ENCODE measurements around the gene TEX2.
"Not testable (repeated sequence)": the region's sequence is repeated elsewhere in the genome, so short reads cannot be mapped to it uniquely, and the experiment has no call there.

Gene TEX2

GRCh38 chr17:64240741-64241347, 22.2 kb downstream of the TEX2 start:
- no peaks in the 10 kb centered on the region for H3K9me3 Mint-ChIP-seq

GRCh38 chr17:64240261-64240740, 22.8 kb downstream of the TEX2 start:
- H3K36me3 Mint-ChIP-seq (ENCODE audit: low read depth): no peaks in the 10 kb centered on the region
- H3K27me3 Mint-ChIP-seq (ENCODE audit: low read depth): no peaks in the 10 kb centered on the region
- no peak overlapping the region for H3K27ac Mint-ChIP-seq
- peaks cover 7% of the 10 kb centered on the region for H3K4me1 Mint-ChIP-seq (ENCODE audit: low read depth)
- no peak for DNase-seq (ENCODE audit: low spot score)
- no peak overlapping the region for H3K4me3 Mint-ChIP-seq
- no peaks in the 10 kb centered on the region for H3K9me3 Mint-ChIP-seq

More at GRCh38 chr17:64240741-64241347, 22.2 kb downstream of the TEX2 start:
- H3K27me3 Mint-ChIP-seq (ENCODE audit: low read depth): no peaks in the 10 kb centered on the region
- H3K4me3 Mint-ChIP-seq: no peak overlapping the region
- no peak overlapping the region for H3K27ac Mint-ChIP-seq
- no peaks in the 10 kb centered on the region for H3K36me3 Mint-ChIP-seq (ENCODE audit: low read depth)
- H3K4me1 Mint-ChIP-seq (ENCODE audit: low read depth): peaks cover 7% of the 10 kb centered on the region
- no peak for DNase-seq (ENCODE audit: low spot score)

GRCh38 chr17:64238449-64238848, 24.6 kb downstream of the TEX2 start:
- H3K27me3 Mint-ChIP-seq (ENCODE audit: low read depth); H3K27ac Mint-ChIP-seq; H3K9me3 Mint-ChIP-seq; H3K4me1 Mint-ChIP-seq (ENCODE audit: low read depth); H3K4me3 Mint-ChIP-seq; H3K36me3 Mint-ChIP-seq (ENCODE audit: low read depth): not testable (repeated sequence)
- peak; percentile 27 for DNase-seq (ENCODE audit: low spot score)

GRCh38 chr17:64236827-64237403, 26.1 kb downstream of the TEX2 start:
- Mint-ChIP-seq H3K4me3 (no peak overlapping the region), H3K36me3 (ENCODE audit: low read depth) (peaks cover 2% of the 10 kb centered on the region), H3K27me3 (ENCODE audit: low read depth) (no peaks in the 10 kb centered on the region), H3K9me3 (no peaks in the 10 kb centered on the region), H3K4me1 (ENCODE audit: low read depth) (peaks cover 9% of the 10 kb centered on the region), H3K27ac (no peak overlapping the region)
- no peak for DNase-seq (ENCODE audit: low spot score)

GRCh38 chr17:64234961-64235360, 28.1 kb downstream of the TEX2 start:
- H3K27ac Mint-ChIP-seq: no peak overlapping the region
- no peaks in the 10 kb centered on the region for H3K9me3 Mint-ChIP-seq
- no peak overlapping the region for H3K4me3 Mint-ChIP-seq
- peaks cover 7% of the 10 kb centered on the region for H3K4me1 Mint-ChIP-seq (ENCODE audit: low read depth)
- H3K36me3 Mint-ChIP-seq (ENCODE audit: low read depth): peaks cover 2% of the 10 kb centered on the region
- no peaks in the 10 kb centered on the region for H3K27me3 Mint-ChIP-seq (ENCODE audit: low read depth)
- DNase-seq (ENCODE audit: low spot score): no peak

- H3K27ac Mint-ChIP-seq: no peak overlapping the region
- no peaks in the 10 kb centered on the region for H3K9me3 Mint-ChIP-seq
- peaks cover 2% of the 10 kb centered on the region for H3K4me1 Mint-ChIP-seq (ENCODE audit: low read depth)
- H3K4me3 Mint-ChIP-seq: no peak overlapping the region
- peaks cover 2% of the 10 kb centered on the region for H3K36me3 Mint-ChIP-seq (ENCODE audit: low read depth)
- no peak for DNase-seq (ENCODE audit: low spot score)
- no peaks in the 10 kb centered on the region for H3K27me3 Mint-ChIP-seq (ENCODE audit: low read depth)
Observed at GRCh38 chr17:64232466-64233262, 30.4 kb downstream of the TEX2 start.

GRCh38 chr17:64231567-64232141, 31.4 kb downstream of the TEX2 start:
- H3K27me3 Mint-ChIP-seq (ENCODE audit: low read depth): no peaks in the 10 kb centered on the region
- H3K9me3 Mint-ChIP-seq: no peaks in the 10 kb centered on the region
- peaks cover 2% of the 10 kb centered on the region for H3K36me3 Mint-ChIP-seq (ENCODE audit: low read depth)
- DNase-seq (ENCODE audit: low spot score): no peak
- no peak overlapping the region for H3K4me3 Mint-ChIP-seq
- H3K27ac Mint-ChIP-seq: no peak overlapping the region
- peaks cover 2% of the 10 kb centered on the region for H3K4me1 Mint-ChIP-seq (ENCODE audit: low read depth)

- Mint-ChIP-seq H3K4me3 (no peak overlapping the region), H3K27me3 (ENCODE audit: low read depth) (no peaks in the 10 kb centered on the region), H3K36me3 (ENCODE audit: low read depth) (peaks cover 2% of the 10 kb centered on the region), H3K4me1 (ENCODE audit: low read depth) (peaks cover 2% of the 10 kb centered on the region), H3K27ac (no peak overlapping the region), H3K9me3 (no peaks in the 10 kb centered on the region)
- no peak for DNase-seq (ENCODE audit: low spot score)
Observed at GRCh38 chr17:64230791-64231408, 32.2 kb downstream of the TEX2 start.

- no peak overlapping the region for H3K27ac Mint-ChIP-seq
- peaks cover 2% of the 10 kb centered on the region for H3K36me3 Mint-ChIP-seq (ENCODE audit: low read depth)
- H3K4me1 Mint-ChIP-seq (ENCODE audit: low read depth): peaks cover 2% of the 10 kb centered on the region
- no peak overlapping the region for H3K4me3 Mint-ChIP-seq
- no peaks in the 10 kb centered on the region for H3K27me3 Mint-ChIP-seq (ENCODE audit: low read depth)
- H3K9me3 Mint-ChIP-seq: no peaks in the 10 kb centered on the region
- DNase-seq (ENCODE audit: low spot score): no peak
Observed at GRCh38 chr17:64229815-64230728, 33.0 kb downstream of the TEX2 start.

- Mint-ChIP-seq H3K27ac (no peak overlapping the region), H3K9me3 (no peaks in the 10 kb centered on the region), H3K27me3 (ENCODE audit: low read depth) (no peaks in the 10 kb centered on the region), H3K4me1 (ENCODE audit: low read depth) (peaks cover 3% of the 10 kb centered on the region), H3K4me3 (no peak overlapping the region), H3K36me3 (ENCODE audit: low read depth) (no peaks in the 10 kb centered on the region)
- no peak for DNase-seq (ENCODE audit: low spot score)
Observed at GRCh38 chr17:64226132-64226531, 36.9 kb downstream of the TEX2 start.

- no peaks in the 10 kb centered on the region for H3K27me3 Mint-ChIP-seq (ENCODE audit: low read depth)
- no peak overlapping the region for H3K27ac Mint-ChIP-seq
- no peaks in the 10 kb centered on the region for H3K36me3 Mint-ChIP-seq (ENCODE audit: low read depth)
- no peak overlapping the region for H3K4me3 Mint-ChIP-seq
- no peak for DNase-seq (ENCODE audit: low spot score)
- H3K9me3 Mint-ChIP-seq: no peaks in the 10 kb centered on the region
- peaks cover 3% of the 10 kb centered on the region for H3K4me1 Mint-ChIP-seq (ENCODE audit: low read depth)
Observed at GRCh38 chr17:64225410-64225809, 37.6 kb downstream of the TEX2 start.

- H3K27ac Mint-ChIP-seq: no peak overlapping the region
- H3K4me1 Mint-ChIP-seq (ENCODE audit: low read depth): peaks cover 4% of the 10 kb centered on the region
- no peak overlapping the region for H3K4me3 Mint-ChIP-seq
- no peaks in the 10 kb centered on the region for H3K9me3 Mint-ChIP-seq
- no peaks in the 10 kb centered on the region for H3K36me3 Mint-ChIP-seq (ENCODE audit: low read depth)
- DNase-seq (ENCODE audit: low spot score): no peak
- no peaks in the 10 kb centered on the region for H3K27me3 Mint-ChIP-seq (ENCODE audit: low read depth)
Observed at GRCh38 chr17:64223931-64224629, 39.0 kb downstream of the TEX2 start.

Measured in T-helper 2 cell treated with Interferon-gamma antibody and Interleukin-4, amounts not matched to agents 5 μg/mL and 100 μg/mL, for 36 hours (primary cell).